Activated CD4-positive, alpha-beta T cell treated with anti-CD3 and anti-CD28 coated beads, Interleukin-2, Interleukin-4, amounts not matched to agents 100 ng/mL and 50 ng/mL, durations not matched to agents 16 hours and 8 hours (primary cell): ENCODE results near the gene TMEM184A.

Experiments
- DNase-seq: peaks from one replicate; pipeline ENCODE4 v3.0.0-alpha.2; 2020; ENCODE audit warnings: low spot score

Gene TMEM184A

DNA sequence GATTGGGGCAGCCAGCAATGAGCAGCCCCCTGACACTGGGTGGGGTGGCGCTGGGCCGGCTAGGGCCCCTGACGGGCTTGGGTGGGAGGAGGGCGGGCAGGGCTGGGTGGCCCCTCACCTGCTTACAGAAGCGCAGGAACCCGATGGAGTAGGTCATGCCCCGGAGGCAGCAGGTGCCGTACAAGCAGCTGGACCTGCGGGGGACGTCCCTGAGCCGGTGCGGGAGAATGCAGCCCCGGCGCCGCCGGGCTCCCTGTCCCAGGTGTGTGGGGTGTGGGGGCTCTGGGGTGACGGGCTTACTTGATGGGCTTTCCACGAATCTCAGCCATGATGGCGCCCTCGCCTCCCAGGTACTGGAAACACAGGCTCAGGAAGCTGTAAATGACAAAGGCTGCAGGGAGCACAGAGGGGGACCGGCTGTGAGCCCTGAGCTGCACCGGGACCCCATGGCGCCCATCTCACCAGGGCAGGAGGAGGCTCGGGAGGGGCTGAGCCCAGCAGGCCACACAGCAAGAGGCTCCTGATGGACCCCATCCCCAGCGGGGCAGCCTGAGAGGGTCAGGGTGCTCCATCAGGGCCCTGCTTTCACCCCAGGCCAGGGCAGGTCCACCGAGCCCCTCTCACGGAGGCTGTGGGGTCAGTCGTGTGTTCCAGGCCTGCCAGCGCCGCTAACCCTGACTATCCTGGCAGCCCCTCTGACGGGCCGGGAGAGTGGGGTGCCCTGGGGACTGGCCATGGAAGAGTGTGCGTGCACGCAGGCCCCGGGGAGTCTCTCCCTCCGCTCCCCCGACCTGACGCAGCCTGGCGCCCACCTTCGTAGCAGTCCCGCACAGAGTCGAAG lies 5.8 kb downstream of the TMEM184A start:
- DNase-seq = no peak

DNA sequence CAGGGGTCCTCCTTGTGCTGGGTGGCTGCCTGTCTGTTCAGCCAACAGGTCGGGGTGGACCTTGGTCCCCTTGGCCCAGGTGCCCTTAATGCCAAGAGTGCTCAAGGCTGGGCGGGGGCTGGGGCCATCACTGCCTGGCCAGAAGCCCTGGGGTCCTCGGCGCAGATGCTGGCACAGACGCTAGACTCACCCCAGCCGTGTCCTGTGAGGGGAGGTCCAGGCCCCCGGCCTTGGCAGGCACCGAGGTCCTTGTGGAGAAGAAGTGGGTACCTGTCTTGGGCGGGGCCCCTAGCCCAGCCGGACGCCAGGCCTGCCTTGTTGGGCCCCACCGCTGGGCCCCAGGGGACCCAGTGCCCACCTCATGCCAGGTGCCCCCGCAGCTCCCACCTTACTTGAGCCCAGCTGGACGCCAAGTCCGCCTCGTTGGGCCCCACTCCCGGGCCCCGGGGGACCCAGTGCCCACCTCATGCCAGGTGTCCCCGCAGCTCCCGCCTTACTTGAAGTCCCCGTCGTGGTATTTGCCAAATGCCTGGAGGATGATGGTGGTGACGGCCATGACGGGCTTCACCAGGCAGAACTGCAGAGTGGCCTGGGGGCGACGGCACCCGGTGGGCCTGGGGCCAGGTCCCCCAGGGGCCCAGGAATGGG lies 6.5 kb downstream of the TMEM184A start:
- DNase-seq = no peak

DNA sequence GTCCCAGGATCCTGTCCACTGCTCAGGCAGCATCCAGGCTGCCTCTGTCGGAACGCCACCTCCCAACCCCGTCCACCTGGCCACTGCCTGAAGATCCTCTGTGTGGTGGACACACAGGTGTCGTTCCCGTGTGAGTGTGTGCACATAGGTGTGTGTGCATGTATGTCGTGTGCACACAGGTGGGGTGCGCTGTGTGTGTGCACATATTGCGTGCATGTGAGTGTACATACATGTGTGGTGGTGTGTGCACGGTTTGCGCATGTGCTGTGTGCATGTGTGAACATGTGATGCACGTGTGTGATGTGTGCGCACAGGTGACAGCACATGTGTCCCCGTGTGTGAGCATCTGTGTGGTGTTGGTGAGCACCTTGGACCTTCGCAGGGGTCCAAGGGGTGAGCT lies 7.1 kb downstream of the TMEM184A start:
- DNase-seq = no peak

DNA sequence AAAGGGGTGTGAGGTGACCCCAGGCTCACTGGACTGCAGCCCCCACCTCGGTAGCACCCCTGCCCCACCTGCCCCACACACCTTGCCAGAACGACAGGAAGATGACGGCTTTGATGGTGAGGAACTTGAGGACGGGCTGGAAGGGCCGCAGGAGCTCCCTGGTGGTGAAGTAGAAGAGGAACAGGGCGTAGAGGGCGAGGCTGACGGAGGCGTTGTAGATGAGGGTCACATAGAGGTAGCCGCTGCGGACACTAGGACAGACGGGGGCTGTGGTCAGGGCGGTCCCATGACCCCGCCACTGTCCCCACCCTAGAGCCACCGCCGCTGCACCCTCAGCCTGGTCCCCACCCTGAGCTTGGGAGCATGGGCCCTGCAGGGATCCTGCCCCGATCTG lies 7.6 kb downstream of the TMEM184A start:
- DNase-seq = no peak

DNA sequence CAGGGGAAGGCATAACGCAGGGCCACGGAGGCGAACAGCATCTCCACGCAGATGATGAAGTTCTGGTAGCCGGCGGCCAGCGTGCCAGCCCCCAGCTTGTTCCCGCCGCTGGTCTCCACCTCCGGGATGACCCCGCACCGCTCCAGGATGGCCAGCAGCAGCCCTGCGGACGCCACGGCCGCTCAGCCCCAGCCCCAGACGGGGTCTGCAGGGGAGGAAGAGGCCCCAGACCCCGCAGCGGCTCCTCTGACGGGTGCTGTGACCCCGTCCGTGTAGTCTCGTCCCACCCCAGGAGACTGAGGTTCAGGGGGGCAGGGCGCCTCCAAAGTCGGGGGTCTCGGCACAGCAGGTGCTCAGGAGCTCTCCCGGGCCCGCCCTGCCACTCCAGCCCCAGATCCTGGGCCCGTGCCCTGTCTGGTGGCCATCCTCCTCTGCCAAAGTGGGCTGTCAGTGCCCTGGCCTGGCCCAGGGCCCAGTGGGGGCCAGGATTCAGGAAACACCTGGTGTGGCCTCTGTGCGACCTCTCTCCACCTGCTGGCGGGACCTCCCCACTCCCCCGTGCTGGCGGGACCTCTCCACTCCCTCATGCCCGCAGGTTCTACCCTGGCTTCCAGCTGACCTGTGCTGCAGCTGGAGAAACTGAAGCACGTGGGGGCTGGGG lies 8.1 kb downstream of the TMEM184A start:
- DNase-seq = no peak

DNA sequence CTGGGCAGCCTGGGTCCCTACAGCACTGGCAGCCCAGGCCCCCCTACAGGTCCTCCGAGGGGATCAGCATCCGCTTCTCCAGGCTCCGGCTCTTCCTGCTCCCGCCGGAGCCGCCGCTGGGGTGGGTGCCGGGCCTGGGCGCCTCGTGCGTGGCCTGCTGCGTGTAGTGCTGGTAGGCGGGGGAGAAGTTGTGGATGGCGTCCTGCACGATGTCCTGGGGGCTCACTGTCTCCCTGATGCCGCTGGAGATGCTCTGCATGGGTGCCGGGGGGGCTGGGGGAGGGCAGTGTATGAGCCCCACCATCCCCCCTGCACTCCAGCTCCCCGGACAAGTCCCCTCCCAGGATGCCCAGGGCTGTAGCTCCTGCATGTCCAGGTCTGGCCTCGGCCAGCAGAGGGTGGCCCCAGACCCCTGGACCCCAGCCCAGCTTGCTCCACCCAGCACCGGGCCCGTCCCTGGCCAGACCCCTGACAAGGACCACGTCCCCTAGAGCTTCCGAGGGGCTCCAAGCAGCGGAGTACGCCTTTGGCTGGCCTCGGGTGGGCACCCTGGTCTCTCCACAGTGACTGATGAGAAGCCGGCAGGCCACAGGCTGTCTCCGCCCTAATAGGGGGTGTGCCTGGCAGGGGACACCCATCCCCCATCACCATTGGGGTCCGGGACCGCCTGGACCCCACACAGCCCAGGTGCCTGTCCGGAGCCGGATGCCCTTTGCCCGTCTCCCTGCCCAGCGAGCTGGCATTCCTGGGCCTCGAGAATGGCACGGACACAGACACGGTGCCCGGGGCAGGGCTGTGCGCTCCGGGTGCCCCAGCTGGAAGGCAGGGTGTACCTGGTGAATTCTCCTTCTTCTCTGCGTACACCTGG lies 8.9 kb downstream of the TMEM184A start:
- no peak for DNase-seq

DNA sequence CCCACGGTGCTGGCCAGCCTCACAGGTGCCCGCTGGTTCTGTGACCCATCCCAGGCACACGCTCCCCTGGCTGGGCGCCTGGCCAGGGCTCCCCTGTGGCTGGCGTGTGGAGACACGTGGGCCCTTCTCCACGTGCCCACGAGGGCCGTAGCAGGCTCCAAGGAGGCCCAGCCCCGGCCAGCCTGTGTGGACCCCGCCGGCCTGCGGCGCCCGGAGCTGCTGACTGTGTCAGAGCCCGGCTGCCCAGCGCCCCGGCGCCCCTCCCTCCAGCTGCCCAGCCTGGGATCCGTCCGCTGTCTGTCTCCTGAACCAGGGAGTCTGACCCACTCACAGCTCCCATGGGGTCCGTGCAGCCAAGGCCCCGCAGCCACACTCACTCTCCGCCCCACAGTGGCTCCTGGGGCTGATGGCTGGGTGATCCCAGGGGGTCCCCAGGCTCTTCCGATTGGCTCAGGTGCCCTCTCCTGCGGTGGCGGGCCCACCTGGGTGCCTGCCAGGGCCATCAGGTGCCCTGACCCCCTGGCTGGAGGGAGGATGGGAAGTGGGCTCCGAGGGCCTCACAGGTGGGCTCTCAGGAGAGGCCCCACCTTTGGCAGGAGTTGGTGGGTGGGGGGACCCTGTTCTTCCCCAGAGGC lies 9.6 kb downstream of the TMEM184A start:
- no peak for DNase-seq

DNA sequence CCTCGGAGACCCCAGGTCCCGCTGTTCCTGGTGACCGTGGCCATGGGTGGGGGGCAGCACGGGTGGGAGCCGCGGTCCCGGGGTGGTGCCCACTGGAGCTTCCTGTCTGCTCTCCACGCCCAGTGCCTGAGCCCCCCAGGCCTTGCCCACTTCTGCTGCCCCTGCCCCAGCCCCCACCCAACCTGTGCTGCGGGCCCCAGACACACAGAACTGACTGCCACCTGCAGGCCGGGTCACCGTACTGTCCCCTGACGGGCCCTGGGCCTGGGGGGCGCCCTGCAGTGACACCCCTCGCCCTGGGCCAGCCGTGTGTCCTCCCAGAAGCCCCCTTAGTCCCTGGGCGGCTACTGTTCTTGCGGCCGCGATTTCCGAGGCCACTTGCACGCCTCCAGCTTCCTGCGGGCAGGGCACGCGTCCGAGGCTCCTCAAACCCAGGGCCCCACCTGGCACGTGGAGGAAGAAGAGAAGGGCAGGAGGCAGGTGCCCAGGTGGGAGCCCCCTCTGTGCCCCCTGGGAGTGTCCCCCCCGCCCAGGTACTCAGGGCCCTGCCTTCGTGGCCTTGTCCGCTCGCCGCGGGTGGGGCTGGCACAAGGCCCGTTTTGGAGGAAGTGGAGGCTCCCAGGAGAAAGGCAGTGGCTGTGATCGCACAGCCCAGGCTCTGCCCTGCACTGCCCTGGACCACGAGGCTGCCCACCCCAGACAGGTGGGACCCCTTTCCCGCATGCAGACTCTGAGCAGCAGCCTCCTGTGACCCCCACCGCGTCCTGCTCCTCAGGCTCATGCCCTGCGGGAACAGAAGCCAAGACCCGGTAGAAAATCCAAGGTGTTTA lies 10.4 kb downstream of the TMEM184A start:
- no peak for DNase-seq

DNA sequence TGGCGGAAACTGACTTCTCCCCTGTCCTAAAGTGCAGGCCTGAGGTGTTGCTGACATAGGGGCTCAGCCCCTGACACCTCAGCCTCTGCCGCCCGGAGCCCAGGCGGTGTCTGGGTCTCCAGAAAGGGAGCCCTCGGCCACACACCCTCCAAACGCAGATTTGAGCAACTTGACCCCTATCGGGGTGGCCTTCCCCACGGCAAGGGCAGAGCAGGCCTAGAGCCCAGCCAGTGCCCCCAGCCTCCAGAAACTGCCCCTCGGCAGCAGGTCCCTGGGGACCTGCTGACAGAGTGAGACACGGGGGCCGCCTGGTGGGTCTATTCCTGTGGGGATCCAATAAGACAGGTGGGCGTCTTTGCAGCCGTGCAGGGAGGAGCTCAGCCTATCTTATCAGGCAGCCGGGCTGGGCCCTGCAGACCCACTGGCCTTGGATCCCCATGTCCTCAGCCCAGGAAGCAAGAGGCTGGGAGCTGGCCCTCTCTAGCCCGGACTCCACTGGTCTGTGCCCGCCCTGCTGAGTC lies 11.0 kb downstream of the TMEM184A start:
- no peak for DNase-seq

DNA sequence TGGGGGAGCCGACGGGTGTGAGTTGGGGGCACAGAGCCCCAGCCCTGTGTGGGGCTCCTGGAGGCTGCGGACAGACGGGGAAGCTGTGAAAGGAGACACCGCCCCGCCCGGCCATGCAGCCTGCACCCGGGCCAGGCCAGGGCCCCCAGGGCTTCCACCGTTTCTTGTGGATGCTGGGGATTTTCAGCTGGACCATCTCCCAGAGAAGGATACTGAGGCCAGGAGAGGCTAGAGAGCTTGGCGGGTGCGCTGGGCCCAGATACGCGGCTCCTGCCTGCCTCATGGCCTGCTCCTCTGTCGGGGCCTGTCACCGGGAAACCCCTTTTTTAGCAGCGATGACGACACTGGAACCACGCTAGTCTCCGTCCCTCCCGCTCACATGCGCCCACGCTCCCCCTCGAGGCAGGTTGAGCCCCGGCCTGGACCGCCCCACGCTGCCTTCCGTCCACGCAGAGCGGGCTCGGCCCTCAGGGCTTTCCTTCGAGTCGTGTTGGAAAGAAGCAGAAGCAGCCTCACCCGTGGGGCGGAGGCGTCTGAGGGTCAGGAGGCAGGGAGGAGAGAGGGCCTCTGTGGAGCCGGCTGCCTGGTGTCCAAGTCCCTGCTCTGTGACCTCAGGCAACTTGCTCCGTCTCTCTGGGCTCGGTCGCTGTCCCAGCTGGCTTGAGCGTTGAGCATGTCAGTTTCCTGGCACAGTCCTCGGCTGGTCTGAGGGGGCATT lies 11.7 kb downstream of the TMEM184A start:
- no peak for DNase-seq

DNA sequence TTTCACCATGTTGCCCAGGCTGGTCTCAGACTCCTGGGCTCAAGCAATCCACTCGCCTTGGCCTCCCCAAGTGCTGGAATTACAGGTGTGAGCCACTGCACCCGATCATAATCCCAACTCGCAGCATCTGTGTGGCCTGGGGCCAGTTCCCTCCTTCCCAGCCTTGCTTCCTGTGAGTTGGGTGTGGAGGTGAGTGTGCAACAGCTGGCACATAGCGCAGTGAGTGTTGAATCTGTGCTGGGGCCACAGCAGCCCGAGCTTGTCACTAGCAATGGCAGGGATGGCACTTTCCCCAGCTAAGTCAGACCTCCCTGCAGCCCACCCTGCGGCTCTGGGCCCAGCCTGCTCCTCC lies 12.2 kb downstream of the TMEM184A start:
- no peak for DNase-seq

DNA sequence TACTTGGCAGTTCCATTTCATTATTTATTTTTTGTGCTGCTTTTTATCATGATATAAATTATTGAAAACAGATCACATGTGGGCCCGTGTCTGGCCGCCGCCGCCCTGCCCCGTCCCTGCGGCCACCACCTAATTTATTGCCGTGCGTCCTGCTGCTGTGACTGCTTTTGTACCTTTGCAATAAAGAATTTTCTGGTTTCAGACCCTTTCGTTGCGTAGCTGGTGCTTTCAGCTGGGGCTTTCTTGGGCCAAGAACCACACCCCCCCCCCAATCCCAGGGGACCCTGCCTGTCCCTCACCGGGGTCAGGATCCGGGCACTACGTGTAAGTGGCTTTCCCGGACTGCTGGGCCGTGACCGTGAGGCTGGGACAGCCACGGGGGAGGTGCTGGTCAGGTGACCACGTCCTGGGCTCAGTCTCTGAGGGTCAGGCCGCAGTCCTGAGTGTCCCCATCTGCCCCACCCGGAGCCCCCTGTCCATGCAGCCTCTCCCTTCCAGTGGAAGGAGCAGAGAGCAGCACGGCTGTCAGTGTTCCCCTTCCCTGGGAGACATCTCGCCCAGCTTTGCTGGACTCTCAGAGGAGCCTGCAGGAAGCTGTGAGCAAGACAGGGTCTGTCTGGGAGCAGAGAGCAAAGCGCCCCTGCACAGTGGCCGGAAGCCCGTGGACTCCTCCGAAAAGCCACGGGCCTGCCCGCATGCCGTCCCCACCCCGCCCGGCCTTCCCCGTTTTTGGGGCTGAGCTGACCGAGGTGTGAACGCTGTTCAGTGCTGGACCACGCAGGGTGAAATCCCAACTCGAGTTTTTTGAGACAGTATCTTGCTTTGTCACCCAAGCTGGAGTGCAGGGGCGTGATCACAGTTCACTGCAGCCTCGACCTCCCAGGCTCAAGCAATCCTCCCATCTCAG lies 12.9 kb downstream of the TMEM184A start:
- DNase-seq = no peak

DNA sequence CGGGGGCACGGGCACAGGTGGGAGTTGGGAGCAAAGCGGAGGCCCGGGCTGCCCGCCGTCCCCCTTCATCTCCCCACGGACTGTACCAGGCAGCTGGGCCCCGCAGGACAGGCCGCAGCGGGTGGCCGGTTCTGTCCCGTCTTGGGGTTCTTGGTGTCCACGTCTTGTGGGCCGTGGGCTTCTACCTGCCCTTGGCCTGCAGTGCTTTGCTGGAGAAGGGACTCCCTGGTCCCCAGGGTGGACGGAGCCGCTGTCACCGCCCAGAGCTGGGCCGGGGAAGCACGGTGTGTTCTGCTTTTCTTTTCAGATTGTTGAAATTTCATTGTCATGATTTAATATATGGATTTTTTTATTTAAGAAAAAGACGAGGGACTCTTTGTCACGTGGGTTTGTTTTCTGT lies 13.7 kb downstream of the TMEM184A start:
- DNase-seq = no peak

DNA sequence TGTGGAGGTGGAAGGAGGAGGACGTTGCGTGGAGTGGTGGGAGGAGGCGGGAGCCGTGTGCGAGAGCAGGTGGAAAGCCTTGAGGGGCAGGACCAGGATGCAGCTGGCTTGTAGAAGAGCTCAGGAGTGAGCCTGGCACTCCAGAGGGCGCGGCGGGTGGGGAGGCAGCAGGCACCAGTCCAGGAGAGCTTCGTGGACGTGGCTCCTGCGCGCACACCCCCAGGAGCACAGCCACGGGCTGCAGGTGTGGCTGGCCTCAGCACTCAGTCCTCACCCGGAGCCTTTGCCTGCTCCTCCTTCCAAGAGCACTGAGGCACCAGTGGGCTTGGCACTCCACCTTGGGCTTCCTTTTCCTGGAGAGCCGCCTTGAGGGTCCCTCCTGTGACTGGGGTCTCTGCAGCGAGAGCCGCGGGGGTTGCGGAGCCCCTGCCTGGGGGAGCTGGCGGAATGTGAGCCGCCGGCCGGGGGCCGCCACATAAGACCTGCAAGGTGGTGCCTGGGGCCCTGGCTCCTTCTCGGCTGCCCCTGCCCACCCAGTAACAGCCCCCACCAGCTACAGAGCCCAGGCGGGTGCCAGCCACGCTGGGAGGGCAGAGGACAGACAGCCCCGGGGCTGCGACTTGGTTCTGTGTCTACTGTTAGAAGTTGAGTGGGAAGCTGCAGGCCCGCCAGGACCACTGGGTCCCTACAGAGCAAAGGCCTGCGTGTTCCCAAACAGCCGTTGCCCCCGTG lies 14.4 kb downstream of the TMEM184A start:
- DNase-seq = no peak

DNA sequence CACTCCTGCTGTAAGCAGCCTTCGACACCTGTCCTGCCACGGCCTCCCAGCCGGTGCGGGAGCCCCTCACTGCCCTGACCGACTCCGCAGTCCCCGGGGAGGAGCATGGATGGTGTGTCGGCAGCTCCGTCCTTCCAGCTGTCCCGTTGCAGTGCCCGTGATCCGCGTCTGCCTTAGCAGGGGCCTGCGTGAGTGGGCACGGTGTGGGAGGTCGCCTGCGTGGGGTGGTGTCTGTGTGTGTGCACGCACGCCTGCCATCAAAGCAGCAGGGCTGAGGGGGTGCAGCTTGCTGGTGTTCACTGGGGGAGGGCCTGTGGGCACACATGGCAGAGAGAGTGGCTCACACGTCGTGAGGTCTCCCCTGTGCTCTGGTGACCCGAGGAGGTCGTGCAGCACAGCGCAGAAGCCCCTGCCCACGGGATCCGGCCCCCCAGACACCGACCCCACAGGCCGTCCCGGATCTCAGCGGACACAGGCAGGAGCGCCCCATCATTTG lies 15.2 kb downstream of the TMEM184A start:
- no peak for DNase-seq

DNA sequence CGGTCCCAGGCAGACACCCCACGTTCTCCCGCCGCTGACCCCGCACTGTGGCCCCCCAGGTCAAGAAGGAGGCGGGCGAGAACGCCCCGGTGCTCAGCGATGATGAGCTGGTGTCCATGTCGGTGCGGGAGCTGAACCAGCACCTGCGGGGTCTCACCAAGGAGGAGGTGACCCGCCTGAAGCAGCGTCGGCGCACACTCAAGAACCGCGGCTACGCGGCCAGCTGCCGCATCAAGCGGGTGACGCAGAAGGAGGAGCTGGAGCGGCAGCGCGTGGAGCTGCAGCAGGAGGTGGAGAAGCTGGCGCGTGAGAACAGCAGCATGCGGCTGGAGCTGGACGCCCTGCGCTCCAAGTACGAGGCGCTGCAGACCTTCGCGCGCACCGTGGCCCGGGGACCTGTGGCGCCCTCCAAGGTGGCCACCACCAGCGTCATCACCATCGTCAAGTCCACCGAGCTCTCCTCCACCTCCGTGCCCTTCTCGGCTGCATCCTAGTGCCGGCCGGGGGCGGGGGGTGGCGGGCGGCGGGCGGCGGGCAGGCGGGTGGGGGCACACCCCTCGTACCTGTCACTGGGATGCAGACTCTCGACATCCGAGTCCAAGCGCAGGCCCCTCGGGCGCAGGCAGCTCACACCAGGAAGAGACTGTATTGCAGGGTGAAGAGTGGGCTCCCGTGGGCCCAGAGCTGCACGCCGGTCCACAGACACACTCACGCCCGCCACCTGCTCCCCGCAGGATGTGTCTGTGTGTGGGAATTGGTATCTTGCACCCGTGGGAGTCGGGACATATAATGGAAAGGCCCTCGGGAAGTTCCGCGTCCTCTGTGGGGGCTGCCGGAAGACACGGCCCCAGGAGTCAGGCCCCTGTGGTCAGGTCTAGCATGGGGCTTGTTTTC lies 15.9 kb downstream of the TMEM184A start:
- no peak for DNase-seq
